Right kidney (tissue), 1 donor: Measurements from ENCODE around the gene NOC2L.

ENCODE experiments used
- DNase-seq: peaks from one replicate; pipeline ENCODE4 v3.0.0-alpha.2; 2016

Gene NOC2L

GRCh38 chr1:929712-930632 is 29.1 kb downstream of the NOC2L start:
- DNase-seq = no peak

- peak; percentile 11 for DNase-seq
Observed at GRCh38 chr1:928825-929661, 30.0 kb downstream of the NOC2L start.

- DNase-seq = no peak
Observed at GRCh38 chr1:927748-928147, 31.3 kb downstream of the NOC2L start.

GRCh38 chr1:927234-927633 is 31.8 kb downstream of the NOC2L start:
- DNase-seq = no peak

- DNase-seq = peak; percentile 62
Observed at GRCh38 chr1:925561-926421, 33.3 kb downstream of the NOC2L start.

GRCh38 chr1:924656-925560 is 34.1 kb downstream of the NOC2L start:
- DNase-seq = peak; percentile 74

GRCh38 chr1:923991-924655 is 34.9 kb downstream of the NOC2L start:
- peak; percentile 66 for DNase-seq

- peak; percentile 80 for DNase-seq
Observed at GRCh38 chr1:923131-923990, 35.7 kb downstream of the NOC2L start, which contains the start of gene SAMD11. TSS of gene SAMD11 (plus strand) at chr1:923923. CDS start at chr1:924432, 509 bp downstream.

GRCh38 chr1:921011-921837 is 37.8 kb downstream of the NOC2L start:
- DNase-seq = peak; percentile 88

GRCh38 chr1:920521-920920 is 38.5 kb downstream of the NOC2L start:
- no peak for DNase-seq

GRCh38 chr1:920010-920409 is 39.0 kb downstream of the NOC2L start:
- DNase-seq = no peak

GRCh38 chr1:919271-919872 is 39.7 kb downstream of the NOC2L start:
- no peak for DNase-seq

GRCh38 chr1:918843-919242 is 40.2 kb downstream of the NOC2L start:
- DNase-seq = peak; percentile 26

GRCh38 chr1:918353-918752 is 40.7 kb downstream of the NOC2L start:
- no peak for DNase-seq

- no peak for DNase-seq
Observed at GRCh38 chr1:917466-918091, 41.5 kb downstream of the NOC2L start.

GRCh38 chr1:917076-917459 is 42.0 kb downstream of the NOC2L start:
- DNase-seq = no peak
